Stimulated activated CD8-positive, alpha-beta memory T cell treated with anti-CD3 and anti-CD28 coated beads, Interleukin-7, amount 100 ng/mL, for 4 hours (primary cell): Measurements from ENCODE around the gene NLRP12.
"Not testable (repeated sequence)": the region's sequence is repeated elsewhere in the genome, so short reads cannot be mapped to it uniquely, and the experiment has no call there.

Experiments used
- DNase-seq, 2 donors: peaks; one replicate each; pipeline ENCODE4 v3.0.0-alpha.2; 2020; ENCODE audit warnings: low read depth in 2 of 2

NLRP12 gene

GRCh38 chr19:53824134-53824611, at the start of gene NLRP12:
TSS of gene NLRP12 (minus strand) at chr19:53824314. CDS start at chr19:53824174, 140 bp downstream.
- DNase-seq = no peak

GRCh38 chr19:53872762-53873161, 48.6 kb upstream of the NLRP12 start:
- no peak for DNase-seq

- DNase-seq = no peak
These were observed 47.3 kb upstream of the NLRP12 start for GRCh38 chr19:53871454-53871853.

- no peak for DNase-seq
These were observed 46.4 kb upstream of the NLRP12 start for GRCh38 chr19:53870485-53870844.

- DNase-seq = not testable (repeated sequence)
These were observed 45.8 kb upstream of the NLRP12 start for GRCh38 chr19:53869805-53870484.

- DNase-seq = peak; percentile 73 to 88
These were observed 45.0 kb upstream of the NLRP12 start for GRCh38 chr19:53868892-53869804.

GRCh38 chr19:53868091-53868891, 44.2 kb upstream of the NLRP12 start:
- DNase-seq = peak in 1 of 2 donors; percentile 26

GRCh38 chr19:53867225-53868090, 43.3 kb upstream of the NLRP12 start, which contains the start of gene MYADM:
TSS of gene MYADM (plus strand) at chr19:53867883. CDS start at chr19:53873530, 5,647 bp downstream.
- peak; percentile 98 for DNase-seq

- no peak for DNase-seq
These were observed 42.7 kb upstream of the NLRP12 start for GRCh38 chr19:53866865-53867224.

GRCh38 chr19:53865918-53866864, 42.1 kb upstream of the NLRP12 start:
- DNase-seq = peak in 1 of 2 donors; percentile 59

GRCh38 chr19:53865523-53865917, 41.4 kb upstream of the NLRP12 start:
- no peak for DNase-seq

- DNase-seq = no peak
These were observed 40.3 kb upstream of the NLRP12 start for GRCh38 chr19:53864308-53864836.

GRCh38 chr19:53853707-53854106, 29.6 kb upstream of the NLRP12 start:
- no peak for DNase-seq

GRCh38 chr19:53849237-53849676, 25.1 kb upstream of the NLRP12 start:
- no peak for DNase-seq

- no peak for DNase-seq
These were observed 23.4 kb upstream of the NLRP12 start for GRCh38 chr19:53847555-53847954.

- DNase-seq = no peak
These were observed 20.7 kb upstream of the NLRP12 start for GRCh38 chr19:53844849-53845246.

GRCh38 chr19:53840914-53841313, 16.8 kb upstream of the NLRP12 start:
- not testable (repeated sequence) for DNase-seq

GRCh38 chr19:53840241-53840640, 16.1 kb upstream of the NLRP12 start:
- DNase-seq = not testable (repeated sequence)

- not testable (repeated sequence) for DNase-seq
These were observed 14.3 kb upstream of the NLRP12 start for GRCh38 chr19:53838446-53838845.
